Measurements from ENCODE around the gene BTN3A1. TPM values are rescaled to one million over a fixed set of nuclear protein-coding genes. Genes with fewer than 3 reads are reported as not detected.

Gene BTN3A1
- total RNA-seq, 1 donor from 2014 or later = 52.2 TPM

- H3K4me3 ChIP-seq = no peak overlapping the region
- ATAC-seq (no peak), DNase-seq (no peak)
- TF ChIP-seq CTCF (IDR thresholded peaks at IDR 0.05) = no peak
- H3K27ac ChIP-seq = no peak overlapping the region
- no peaks in the 10 kb centered on the region for H3K9me3 ChIP-seq
- H3K27me3 ChIP-seq = no peaks in the 10 kb centered on the region
- intact Hi-C loops (cut with DNase I) = no loop called here
- H3K36me3 ChIP-seq = peaks cover 95% of the 10 kb centered on the region
- peaks cover 26% of the 10 kb centered on the region for H3K4me1 ChIP-seq
These were observed 62.5 kb downstream of the BTN3A1 start for GRCh38 chr6:26464416-26465131.

Other genes starting within 250 kb of the BTN3A1 start
- 65.2 TPM for gene BTN3A2, start 37.1 kb upstream of the BTN3A1 start, total RNA-seq
- 25.6 TPM for gene BTN2A2, start 19.2 kb upstream of the BTN3A1 start, total RNA-seq
- gene BTN3A3, start 38.2 kb downstream of the BTN3A1 start, total RNA-seq = 46.9 TPM
- gene BTN2A1, start 55.7 kb downstream of the BTN3A1 start, total RNA-seq = 26.3 TPM
- not detected for gene BTN1A1, start 98.0 kb downstream of the BTN3A1 start, total RNA-seq
- gene HMGN4, start 136.1 kb downstream of the BTN3A1 start, total RNA-seq = 45.8 TPM
- 14.4 TPM for gene ABT1, start 194.7 kb downstream of the BTN3A1 start, total RNA-seq

Measured in upper lobe of right lung (tissue), 1 donor.